HG02970 (cell line): ENCODE results near the gene MACROD1.
"Not testable (repeated sequence)": the region's sequence is repeated elsewhere in the genome, so short reads cannot be mapped to it uniquely, and the experiment has no call there.

Experiments
- ATAC-seq: cut with Tn5 transposase; IDR thresholded peaks from one replicate; pipeline ENCODE4 v1.9.1; 2021; ENCODE audit warnings: mild to moderate bottlenecking, moderate library complexity, moderate number of reproducible peaks; ENCODE audit not compliant: unreplicated experiment, low FRiP score

The MACROD1 gene

GRCh38 chr11:64186492-64187165 lies 20.7 kb upstream of the MACROD1 start:
- peak; percentile 6 for ATAC-seq

GRCh38 chr11:64185693-64186491 lies 20.0 kb upstream of the MACROD1 start, which contains the start of gene STIP1:
TSS of gene STIP1 (plus strand) at chr11:64186171. CDS start at chr11:64186262, 91 bp downstream.
- ATAC-seq: peak; percentile 83

DNA sequence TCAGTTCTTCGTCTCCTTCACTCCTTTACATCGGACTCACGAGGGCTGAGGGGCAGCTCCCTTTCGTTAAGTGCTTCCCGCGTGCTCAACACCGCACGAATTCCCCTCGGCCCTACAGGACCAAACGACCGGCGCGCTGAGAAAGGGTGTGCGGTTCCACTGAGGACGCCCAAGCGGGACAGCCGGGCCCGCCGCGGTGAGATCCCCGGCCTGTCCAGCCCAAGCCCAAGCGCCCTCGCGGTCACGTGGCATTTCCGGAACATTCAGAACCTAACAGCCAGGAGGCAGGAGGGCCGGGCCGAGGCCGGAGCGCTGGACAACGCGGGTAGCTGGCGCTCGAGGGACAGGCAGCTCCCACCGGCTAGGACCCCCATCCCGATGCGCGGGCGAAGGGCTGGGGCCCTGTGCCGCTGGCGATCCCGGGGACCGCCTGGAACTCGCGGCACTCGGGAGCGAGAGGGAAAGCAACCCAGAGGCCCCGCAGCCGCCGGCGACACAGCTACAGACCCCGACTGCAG lies 19.3 kb upstream of the MACROD1 start:
- ATAC-seq: peak; percentile 32

DNA sequence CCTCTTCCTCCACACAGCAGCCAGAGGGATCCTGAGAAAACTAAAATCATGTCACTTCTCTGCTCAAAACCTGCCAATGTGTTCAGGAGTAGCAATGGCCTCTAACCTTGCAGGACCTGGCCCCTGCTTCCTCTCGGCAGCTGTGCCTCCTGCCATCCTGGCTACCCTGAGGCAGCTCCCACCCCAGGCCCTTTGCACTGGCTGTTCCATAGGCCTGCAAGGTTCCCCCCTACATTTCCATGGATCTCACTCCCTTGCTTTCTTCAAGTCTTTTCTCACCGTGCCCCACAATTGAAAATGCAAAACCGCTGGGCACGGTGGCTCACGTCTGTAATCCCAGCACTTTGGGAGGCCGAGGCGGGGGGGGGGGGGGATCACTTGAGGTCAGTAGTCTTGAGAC lies 18.0 kb upstream of the MACROD1 start:
- ATAC-seq: no peak

GRCh38 chr11:64181506-64182411 lies 15.8 kb upstream of the MACROD1 start:
- no peak for ATAC-seq

DNA sequence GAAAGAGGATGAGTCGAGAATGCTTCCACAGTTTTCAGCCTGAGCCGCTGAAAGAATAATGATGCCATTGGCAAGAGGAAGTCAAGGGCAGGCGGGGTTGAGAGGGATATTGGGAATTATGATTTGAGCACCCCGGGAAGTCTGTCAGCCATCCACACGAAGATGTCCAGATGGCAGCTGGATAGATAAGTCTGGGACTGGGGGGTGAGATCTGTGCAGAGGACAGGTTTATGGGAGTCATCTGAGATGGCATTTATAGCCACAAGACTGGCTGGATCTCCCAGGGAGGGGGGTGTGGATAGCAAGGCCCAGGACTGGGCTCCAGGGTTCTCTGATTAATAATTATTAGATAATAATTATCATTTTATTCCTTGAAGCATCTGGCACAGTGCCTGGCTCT lies 15.0 kb upstream of the MACROD1 start:
- ATAC-seq: no peak

DNA sequence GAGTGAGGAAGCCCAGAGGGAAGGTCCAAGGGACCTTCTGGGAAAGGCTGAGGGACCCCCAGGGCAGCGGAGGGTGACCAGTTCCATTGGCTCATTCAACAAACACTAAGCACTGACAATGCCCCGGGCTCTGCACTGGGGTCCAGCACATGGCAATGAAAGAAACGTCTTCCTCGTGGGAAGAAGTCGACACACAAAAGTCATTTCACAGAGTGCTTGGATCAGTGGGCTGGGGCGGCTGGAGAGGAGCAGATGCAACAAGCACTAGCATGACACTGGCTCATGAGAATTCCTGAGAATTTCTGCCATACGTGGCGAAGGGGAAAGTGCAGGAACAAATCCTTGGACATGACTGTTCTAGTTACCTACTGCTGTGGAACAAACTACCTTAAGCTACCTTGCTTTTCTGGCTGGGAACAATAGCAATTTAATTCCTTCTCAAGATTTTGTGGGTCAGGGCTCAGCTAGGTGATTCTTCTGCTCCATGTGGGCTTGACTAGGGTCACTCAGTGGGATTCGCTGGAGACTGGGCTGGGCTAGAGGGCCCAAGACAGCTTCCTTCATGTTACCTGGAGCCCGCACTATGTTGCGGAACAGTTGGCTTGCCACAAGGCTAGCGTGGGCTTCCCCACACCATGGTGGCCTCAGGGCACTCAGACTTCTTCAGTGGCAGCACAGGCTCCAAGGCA lies 13.2 kb upstream of the MACROD1 start:
- no peak for ATAC-seq

DNA sequence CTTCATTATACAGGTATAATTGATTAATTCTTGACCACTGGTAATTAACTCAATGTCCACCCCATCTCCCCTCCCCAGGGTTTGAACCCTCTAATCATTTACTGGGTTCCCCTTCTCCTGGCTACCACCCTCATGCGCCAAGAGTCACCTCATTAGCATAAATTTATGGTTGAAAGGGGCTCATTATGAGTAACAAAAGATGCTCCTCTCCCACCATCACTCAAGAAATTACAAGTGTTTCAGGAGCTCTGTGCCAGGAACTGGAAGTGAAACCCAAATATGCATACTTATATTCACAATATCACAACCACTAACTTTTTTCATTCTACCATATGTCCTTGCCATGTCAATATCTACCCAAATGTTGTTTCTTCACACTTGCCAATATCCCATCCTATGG lies 12.3 kb upstream of the MACROD1 start:
- ATAC-seq: no peak

DNA sequence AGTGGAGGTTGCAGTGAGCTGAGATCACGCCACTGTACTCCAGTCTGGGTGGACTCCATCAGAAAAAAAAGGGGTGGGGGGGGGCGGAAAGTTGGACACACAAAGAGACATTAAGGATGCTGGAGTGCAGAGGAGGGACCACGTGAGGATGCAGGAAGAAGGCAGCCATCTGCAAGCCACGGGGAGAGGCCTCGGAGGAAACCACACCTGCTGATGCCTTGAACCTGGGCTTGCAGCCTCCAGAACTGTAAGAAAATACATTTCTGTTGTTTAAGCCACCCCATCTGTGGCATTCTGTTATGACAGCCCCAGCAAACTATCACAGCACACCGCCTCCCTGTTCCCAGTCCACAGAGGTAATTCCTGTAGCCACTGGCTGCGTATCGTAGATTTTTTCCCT lies 10.8 kb upstream of the MACROD1 start:
- ATAC-seq: no peak

GRCh38 chr11:64173616-64174355 lies 7.9 kb upstream of the MACROD1 start:
- no peak for ATAC-seq

- ATAC-seq: no peak
These were observed 4.5 kb upstream of the MACROD1 start for GRCh38 chr11:64170419-64170818.

DNA sequence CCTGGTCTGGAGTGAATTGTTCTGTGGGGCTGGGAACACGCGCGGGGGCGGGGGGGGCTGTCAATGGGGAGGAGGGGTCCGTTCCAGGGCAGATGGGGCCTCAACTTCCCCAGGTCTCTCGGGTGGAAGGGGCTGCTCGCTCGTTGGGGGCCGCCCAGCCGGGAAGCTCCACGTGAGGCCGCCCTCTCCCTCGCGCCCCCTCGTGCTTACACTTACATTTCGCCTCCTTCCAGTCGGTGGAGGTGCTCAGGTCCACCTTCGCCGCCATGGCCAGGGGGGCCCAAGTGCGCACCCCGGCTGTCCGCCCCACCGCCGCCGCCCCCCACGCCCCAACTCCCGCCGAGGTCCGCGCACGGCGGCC lies 452 bp downstream of the MACROD1 start:
- no peak for ATAC-seq

GRCh38 chr11:64164392-64165312 lies 1.3 kb downstream of the MACROD1 start:
- no peak for ATAC-seq

DNA sequence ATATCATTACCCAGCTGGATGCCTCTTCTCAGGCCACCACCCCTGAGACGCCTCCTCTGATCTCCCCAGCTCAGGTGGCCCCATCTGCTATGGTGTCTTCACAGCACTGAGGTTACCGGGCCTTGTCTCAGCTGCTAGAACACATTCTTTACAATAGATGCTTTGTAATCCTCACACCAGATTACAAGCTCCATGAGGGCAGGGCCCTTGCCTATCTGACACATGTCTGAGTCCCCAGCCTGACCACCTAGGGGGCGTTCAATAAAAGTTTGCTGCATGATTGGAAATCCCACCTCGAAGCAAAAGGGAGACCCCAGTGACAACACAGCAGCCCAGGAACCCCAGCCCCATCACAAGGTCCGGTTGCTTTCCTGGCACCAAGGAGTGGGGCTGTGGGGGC lies 2.0 kb downstream of the MACROD1 start:
- ATAC-seq: no peak

DNA sequence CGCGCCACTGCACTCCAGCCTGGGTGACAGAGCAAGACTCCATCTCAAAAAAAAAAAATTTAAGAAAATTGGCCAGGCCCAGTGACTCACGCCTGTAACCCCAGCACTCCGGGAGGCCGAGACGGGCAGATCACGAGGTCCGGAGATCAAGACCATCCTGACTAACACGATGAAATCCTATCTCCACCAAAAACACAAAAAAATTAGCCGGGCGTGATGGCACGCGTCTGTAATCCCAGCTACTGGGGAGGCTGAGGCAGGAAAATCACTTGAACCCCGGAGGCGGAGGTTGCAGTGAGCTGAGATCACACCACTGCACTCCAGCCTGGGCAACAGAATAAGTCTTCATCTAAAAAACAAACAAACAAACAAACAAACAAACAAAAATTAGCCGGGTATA lies 3.1 kb downstream of the MACROD1 start:
- not testable (repeated sequence) for ATAC-seq

GRCh38 chr11:64161037-64161436 lies 4.9 kb downstream of the MACROD1 start:
- no peak for ATAC-seq

DNA sequence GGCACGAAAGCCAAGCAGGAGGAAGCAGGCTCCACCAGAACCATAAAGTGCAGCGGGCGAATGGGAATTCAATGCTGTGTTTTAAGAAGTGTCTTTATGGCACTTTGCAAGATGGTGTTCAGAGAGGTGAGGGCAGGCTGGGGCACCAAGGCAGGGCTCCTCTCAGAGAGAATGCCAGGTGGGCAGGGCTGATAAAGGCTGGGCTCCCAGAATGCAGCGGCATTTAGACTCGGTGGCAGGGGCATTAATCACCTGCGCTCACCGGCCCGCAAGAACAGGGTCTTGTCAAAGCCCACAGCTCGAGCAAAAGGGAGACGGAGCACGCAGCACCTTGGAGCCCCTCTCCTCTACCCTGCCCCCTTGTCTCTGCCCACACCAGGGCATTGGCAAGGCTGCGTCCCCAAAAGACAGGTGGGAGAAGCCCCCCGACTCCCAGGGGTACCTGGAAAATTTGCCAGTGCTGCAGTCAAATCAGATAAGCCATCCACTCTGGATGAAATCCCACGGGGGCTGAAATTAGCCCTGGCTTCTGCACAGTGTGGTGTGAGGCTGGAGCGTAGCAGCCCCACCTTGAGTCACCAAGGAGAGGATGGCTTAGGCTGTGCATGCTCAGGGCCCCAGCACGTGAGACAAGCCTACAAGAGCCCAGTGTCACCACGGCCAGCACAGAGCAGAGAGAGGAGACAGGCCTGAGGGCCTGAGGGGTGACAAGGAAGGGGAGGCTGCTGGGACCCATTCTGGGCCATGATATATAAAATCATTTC lies 8.1 kb downstream of the MACROD1 start:
- no peak for ATAC-seq
